GM12892 (cell line): Measurements from ENCODE around the gene CAVIN2.

ENCODE experiments used
- POLR2A ChIP-seq: IDR thresholded peaks from 2 replicates; pipeline ENCODE4 v1.6.1; 2011; ENCODE audit warnings: low read depth, low read length, control low read depth
- POLR2AphosphoS5 ChIP-seq: IDR thresholded peaks from 2 replicates; pipeline ENCODE4 v1.6.1; 2011; ENCODE audit warnings: low read depth, low read length, control low read depth
- TAF1 ChIP-seq: IDR thresholded peaks from 2 replicates; pipeline ENCODE4 v1.6.1; 2011; ENCODE audit warnings: low read depth, mild to moderate bottlenecking, control low read depth, low read length, borderline replicate concordance

- TF ChIP-seq POLR2A, result no peak
- no peak for TF ChIP-seq POLR2AphosphoS5
- no peak for TF ChIP-seq TAF1
These were observed 31.9 kb downstream of the CAVIN2 start for GRCh38 chr2:191815010-191815409.
